ENCODE data around the gene ABHD11. TPM values are rescaled to one million over a fixed set of nuclear protein-coding genes. Genes with fewer than 3 reads are reported as not detected.
A peak's percentile ranks its signal among the peaks of the same experiment; 100 is the strongest.
"Not testable (repeated sequence)": the region's sequence is repeated elsewhere in the genome, so short reads cannot be mapped to it uniquely, and the experiment has no call there.

Gene ABHD11, protein sequence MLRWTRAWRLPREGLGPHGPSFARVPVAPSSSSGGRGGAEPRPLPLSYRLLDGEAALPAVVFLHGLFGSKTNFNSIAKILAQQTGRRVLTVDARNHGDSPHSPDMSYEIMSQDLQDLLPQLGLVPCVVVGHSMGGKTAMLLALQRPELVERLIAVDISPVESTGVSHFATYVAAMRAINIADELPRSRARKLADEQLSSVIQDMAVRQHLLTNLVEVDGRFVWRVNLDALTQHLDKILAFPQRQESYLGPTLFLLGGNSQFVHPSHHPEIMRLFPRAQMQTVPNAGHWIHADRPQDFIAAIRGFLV
- total RNA-seq (10 to 100 TPM; 35.6 to 36.3 TPM), polyA plus RNA-seq (ENCODE audit: insufficient read length in 6 of 6) (10 to 100 TPM; 12.5 to 19.9 (median 14.4) TPM)
- long read RNA-seq, donor 1, partial matches to known transcripts, result 0 of 3 reads
- long read RNA-seq, donor 1, other reads (novel, unspliced or antisense), result 0 of 3 reads
- long read RNA-seq, donor 2, partial matches to known transcripts, result 0 of 5 reads
- long read RNA-seq, donor 2, other reads (novel, unspliced or antisense), result 0 of 5 reads
- long read RNA-seq, donor 3, transcript ABHD11-201 (6 exons, 1,483 nt), result major isoform, 5 of 6 reads
- long read RNA-seq, donor 3, partial matches to known transcripts, result 0 of 6 reads
- long read RNA-seq, donor 3, other reads (novel, unspliced or antisense), result 0 of 6 reads
- long read RNA-seq, donor 4, transcript ABHD11-201 (6 exons, 1,483 nt), result major isoform, 46 of 52 reads
- long read RNA-seq, donor 4, partial matches to known transcripts, result 0 of 52 reads
- long read RNA-seq, donor 4, other reads (novel, unspliced or antisense), result 4 of 52 reads
- long read RNA-seq, donor 5, partial matches to known transcripts, result 0 of 2 reads
- long read RNA-seq, donor 5, other reads (novel, unspliced or antisense), result 0 of 2 reads
- long read RNA-seq, donor 6, partial matches to known transcripts, result 0 of 2 reads
- long read RNA-seq, donor 6, other reads (novel, unspliced or antisense), result 0 of 2 reads
- long read RNA-seq, donor 7, partial matches to known transcripts, result 0 of 2 reads
- long read RNA-seq, donor 7, other reads (novel, unspliced or antisense), result 0 of 2 reads
- long read RNA-seq, donor 8, partial matches to known transcripts, result 0 of 4 reads
- long read RNA-seq, donor 8, other reads (novel, unspliced or antisense), result 0 of 4 reads
- long read RNA-seq, donor 9, result 0 reads
- long read RNA-seq, donor 10, transcript ABHD11-201 (6 exons, 1,483 nt), result major isoform, 41 of 64 reads
- long read RNA-seq, donor 10, transcript ABHD11-203 (5 exons, 812 nt), result minor isoform, 5 of 64 reads
- long read RNA-seq, donor 10, partial matches to known transcripts, result 4 of 64 reads
- long read RNA-seq, donor 10, other reads (novel, unspliced or antisense), result 11 of 64 reads
- long read RNA-seq, donor 11, partial matches to known transcripts, result 0 of 2 reads
- long read RNA-seq, donor 11, other reads (novel, unspliced or antisense), result 0 of 2 reads
- long read RNA-seq, donor 12, result 0 reads

DNA sequence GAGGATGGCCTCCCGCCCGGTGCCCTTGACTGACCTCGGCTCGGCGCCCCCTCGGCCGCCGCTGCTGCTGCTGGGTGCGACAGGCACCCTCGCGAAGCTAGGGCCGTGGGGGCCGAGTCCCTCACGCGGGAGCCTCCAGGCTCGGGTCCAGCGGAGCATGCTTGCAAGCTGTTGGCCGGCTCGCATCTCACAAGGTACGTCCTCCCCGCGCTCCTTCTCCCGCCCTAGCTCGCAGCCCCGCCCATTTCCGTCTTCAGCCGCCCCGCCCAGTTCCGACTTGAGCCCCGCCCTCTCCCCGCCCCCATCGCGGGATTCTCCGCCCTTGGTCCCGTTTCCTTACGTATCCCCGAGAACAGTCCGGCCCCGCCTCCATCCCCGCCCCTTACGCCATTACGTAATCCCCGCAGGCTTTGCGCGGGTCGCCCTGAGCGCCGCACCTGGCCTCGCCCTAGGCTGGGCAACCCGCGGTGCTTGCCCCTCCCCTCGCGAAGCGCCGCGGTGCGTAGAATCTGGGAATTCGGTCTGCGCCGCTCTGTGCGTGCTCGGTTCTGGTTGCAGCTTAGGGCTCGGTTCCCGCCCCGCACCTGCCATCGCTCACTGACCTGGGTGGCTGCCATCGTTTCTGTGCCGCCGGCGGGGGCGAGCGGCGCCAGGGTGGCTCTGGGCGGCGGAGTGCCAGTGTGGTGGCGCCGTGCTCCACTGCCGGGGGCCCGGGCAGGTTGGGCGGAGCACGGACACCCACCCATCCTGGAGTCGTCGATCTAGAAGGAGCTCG is at the start of gene ABHD11:
Gene ABHD11 (minus strand): TSS at position 191 of the 775 bp plus-strand sequence. CDS start 32 bp downstream, at position 159.
- peak within 1 kb of the TSS; percentile 95 to 96 for H3K4me3 ChIP-seq
- H3K27ac ChIP-seq, result peak within 1 kb of the TSS; percentile 87 to 92
- H3K4me1 ChIP-seq, result peaks cover 12 to 38% of the 10 kb centered on the region in 2 donors
- ATAC-seq, result peak; percentile 77
- peaks cover 0 to 18% of the 10 kb centered on the region in 2 donors for H3K36me3 ChIP-seq
- H3K9me3 ChIP-seq, result no peaks in the 10 kb centered on the region
- TF ChIP-seq, protein P1, sequence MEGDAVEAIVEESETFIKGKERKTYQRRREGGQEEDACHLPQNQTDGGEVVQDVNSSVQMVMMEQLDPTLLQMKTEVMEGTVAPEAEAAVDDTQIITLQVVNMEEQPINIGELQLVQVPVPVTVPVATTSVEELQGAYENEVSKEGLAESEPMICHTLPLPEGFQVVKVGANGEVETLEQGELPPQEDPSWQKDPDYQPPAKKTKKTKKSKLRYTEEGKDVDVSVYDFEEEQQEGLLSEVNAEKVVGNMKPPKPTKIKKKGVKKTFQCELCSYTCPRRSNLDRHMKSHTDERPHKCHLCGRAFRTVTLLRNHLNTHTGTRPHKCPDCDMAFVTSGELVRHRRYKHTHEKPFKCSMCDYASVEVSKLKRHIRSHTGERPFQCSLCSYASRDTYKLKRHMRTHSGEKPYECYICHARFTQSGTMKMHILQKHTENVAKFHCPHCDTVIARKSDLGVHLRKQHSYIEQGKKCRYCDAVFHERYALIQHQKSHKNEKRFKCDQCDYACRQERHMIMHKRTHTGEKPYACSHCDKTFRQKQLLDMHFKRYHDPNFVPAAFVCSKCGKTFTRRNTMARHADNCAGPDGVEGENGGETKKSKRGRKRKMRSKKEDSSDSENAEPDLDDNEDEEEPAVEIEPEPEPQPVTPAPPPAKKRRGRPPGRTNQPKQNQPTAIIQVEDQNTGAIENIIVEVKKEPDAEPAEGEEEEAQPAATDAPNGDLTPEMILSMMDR (IDR thresholded peaks at IDR 0.05), result no peak
- intact Hi-C loops (cut with DNase I), result no loop called here
- peak; percentile 95 to 99 (median 98) for DNase-seq
- H3K27me3 ChIP-seq, result no peaks in the 10 kb centered on the region

DNA sequence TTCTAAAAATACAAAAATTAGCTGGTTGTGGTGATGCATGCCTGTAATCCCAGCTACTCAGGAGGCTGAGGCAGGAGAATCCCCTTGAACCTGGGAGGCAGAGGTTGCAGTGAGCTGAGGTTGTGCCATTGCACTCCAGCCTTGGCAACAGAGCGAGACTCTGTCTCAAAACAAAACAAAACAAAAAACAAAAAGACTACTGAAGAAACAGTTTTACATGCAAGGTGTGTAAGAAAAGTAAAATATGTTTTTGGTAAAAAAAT is 49.1 kb upstream of the ABHD11 start:
- DNase-seq; ATAC-seq; H3K4me1 ChIP-seq; H3K4me3 ChIP-seq; intact Hi-C loops (cut with DNase I); H3K9me3 ChIP-seq; H3K27ac ChIP-seq; H3K36me3 ChIP-seq; H3K27me3 ChIP-seq: not testable (repeated sequence)

DNA sequence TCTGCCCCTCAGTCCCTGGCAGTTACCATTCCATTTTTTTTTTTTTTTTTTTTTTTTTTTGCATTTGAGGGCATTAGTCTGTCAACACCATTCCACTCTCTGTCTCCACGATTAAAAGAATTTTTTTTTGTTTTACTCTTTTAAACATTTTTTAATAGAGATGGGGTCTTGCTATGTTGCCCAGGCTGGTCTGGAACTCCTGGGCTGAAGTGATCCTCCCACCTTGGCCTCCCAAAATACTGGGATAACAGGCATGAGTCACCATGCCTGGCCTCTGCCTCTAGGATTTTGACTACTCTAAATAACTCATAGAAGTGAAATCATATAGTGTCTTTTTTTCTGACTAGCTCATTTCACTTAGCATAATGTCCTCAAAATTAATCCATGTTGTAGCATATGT is 48.0 kb upstream of the ABHD11 start:
- no peaks in the 10 kb centered on the region for H3K9me3 ChIP-seq
- TF ChIP-seq, protein P1 (IDR thresholded peaks at IDR 0.05), result no peak
- ATAC-seq, result no peak
- intact Hi-C loops (cut with DNase I), result no loop called here
- no peaks in the 10 kb centered on the region for H3K27me3 ChIP-seq
- DNase-seq, result no peak
- H3K27ac ChIP-seq, result no peak overlapping the region
- no peaks in the 10 kb centered on the region for H3K36me3 ChIP-seq
- H3K4me3 ChIP-seq, result no peak overlapping the region
- H3K4me1 ChIP-seq, result no peaks in the 10 kb centered on the region

DNA sequence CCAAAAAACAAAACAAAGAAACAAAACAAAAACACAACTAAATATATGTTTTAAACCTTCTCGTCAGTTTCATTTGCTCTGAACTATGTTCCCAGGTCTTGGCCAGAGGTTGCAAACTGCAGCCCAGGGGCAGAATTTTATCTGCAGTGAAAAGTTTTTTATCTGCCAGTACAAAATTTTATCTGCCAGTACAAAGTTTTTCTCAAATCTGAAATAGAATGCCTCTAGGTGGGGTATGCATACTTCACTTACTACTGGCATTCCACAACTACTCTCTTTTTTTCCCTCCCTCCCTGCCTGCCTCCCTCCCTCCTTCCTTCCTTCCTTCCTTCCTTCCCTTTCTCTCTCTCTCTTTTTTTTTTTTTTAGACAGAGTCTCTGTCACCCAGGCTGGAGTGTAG is 40.9 kb upstream of the ABHD11 start:
- intact Hi-C loops (cut with DNase I), result no loop called here
- no peak overlapping the region for H3K27ac ChIP-seq
- H3K36me3 ChIP-seq, result no peaks in the 10 kb centered on the region
- ATAC-seq (no peak), DNase-seq (no peak)
- H3K4me1 ChIP-seq, result no peaks in the 10 kb centered on the region
- H3K27me3 ChIP-seq, result no peaks in the 10 kb centered on the region
- no peaks in the 10 kb centered on the region for H3K9me3 ChIP-seq
- no peak overlapping the region for H3K4me3 ChIP-seq
- TF ChIP-seq, protein P1 (IDR thresholded peaks at IDR 0.05), result no peak

Measured in left lung (tissue), 14 donors.